Neuronal stem cell (in vitro differentiated cells): Measurements from ENCODE around the gene TTC24.

ENCODE experiments used
- DNase-seq: peaks from one replicate; pipeline ENCODE4 v3.0.0-alpha.2; 2013; ENCODE audit warnings: low spot score
- H2AFZ ChIP-seq: one replicate; pipeline ENCODE4 v1.6.1; 2013; ENCODE audit warnings: mild to moderate bottlenecking, low read length, inconsistent platforms
- H2AK5ac ChIP-seq: 2 replicates; pipeline ENCODE4 v1.6.1; 2013; ENCODE audit warnings: low read depth, mild to moderate bottlenecking, inconsistent platforms, low read length, moderate library complexity, mixed read lengths
- H2BK120ac ChIP-seq: 2 replicates; pipeline ENCODE4 v1.6.1; 2013; ENCODE audit warnings: low read depth, mild to moderate bottlenecking, inconsistent platforms, low read length, moderate library complexity, mixed read lengths
- H2BK12ac ChIP-seq: one replicate; pipeline ENCODE4 v1.6.1; 2013; ENCODE audit warnings: low read length, inconsistent platforms
- H2BK15ac ChIP-seq: 2 replicates; pipeline ENCODE4 v1.6.1; 2013; ENCODE audit warnings: mild to moderate bottlenecking, low read length, inconsistent platforms, mixed read lengths
- H2BK5ac ChIP-seq: one replicate; pipeline ENCODE4 v1.6.1; 2013; ENCODE audit warnings: inconsistent platforms, mild to moderate bottlenecking, low read length, moderate library complexity
- H3K14ac ChIP-seq: one replicate; pipeline ENCODE4 v1.6.1; 2013; ENCODE audit warnings: low read length, inconsistent platforms
- H3K18ac ChIP-seq: 2 replicates; pipeline ENCODE4 v1.6.1; 2013; ENCODE audit warnings: low read length, inconsistent platforms
- H3K23ac ChIP-seq: 2 replicates; pipeline ENCODE4 v1.6.1; 2013; ENCODE audit warnings: low read depth, mild to moderate bottlenecking, mixed read lengths, low read length, inconsistent platforms; ENCODE audit not compliant: poor library complexity
- H3K27ac ChIP-seq: replicated peaks from 3 replicates; pipeline ENCODE4 v1.5.1; 2013; ENCODE audit warnings: low read length, inconsistent platforms
- H3K27me3 ChIP-seq, 3 experiments: 2 replicates each; pipeline ENCODE4 v1.6.1; 2013; ENCODE audit warnings: low read length in 3 of 3, mild to moderate bottlenecking in 2 of 3, inconsistent platforms in 1 of 3, low read depth in 1 of 3, mixed read lengths in 1 of 3, moderate library complexity in 1 of 3; ENCODE audit not compliant: control insufficient read depth in 3 of 3, insufficient read depth in 3 of 3
- H3K36me3 ChIP-seq, 2 donors: replicated peaks in 1 of 2; 2 replicates each; pipeline ENCODE4 v1.6.1; 2013; ENCODE audit warnings: low read length in 2 of 2; ENCODE audit not compliant: control insufficient read depth in 2 of 2, insufficient read depth in 2 of 2
- H3K4ac ChIP-seq: 2 replicates; pipeline ENCODE4 v1.6.1; 2013; ENCODE audit warnings: inconsistent platforms, mild to moderate bottlenecking, low read length, moderate library complexity
- H3K4me1 ChIP-seq, 2 donors: 1 replicate in 1 of 2; 2 replicates in 1 of 2; pipeline ENCODE4 v1.6.1; 2013; ENCODE audit warnings: low read length in 2 of 2, low read depth in 1 of 2; ENCODE audit not compliant: control insufficient read depth in 2 of 2, insufficient read depth in 1 of 2
- H3K4me2 ChIP-seq: one replicate; pipeline ENCODE4 v1.6.1; 2013; ENCODE audit warnings: mild to moderate bottlenecking, low read length, inconsistent platforms; ENCODE audit not compliant: insufficient read depth, poor library complexity, severe bottlenecking
- H3K4me3 ChIP-seq, 2 donors: 2 replicates each; pipeline ENCODE4 v1.5.1; 2013; ENCODE audit warnings: low read length in 2 of 2, mild to moderate bottlenecking in 2 of 2, inconsistent platforms in 1 of 2, moderate library complexity in 1 of 2
- H3K79me1 ChIP-seq: one replicate; pipeline ENCODE4 v1.6.1; 2013; ENCODE audit warnings: low read depth, mild to moderate bottlenecking, inconsistent platforms, low read length, moderate library complexity
- H3K9ac ChIP-seq: one replicate; pipeline ENCODE4 v1.6.1; 2013; ENCODE audit warnings: mild to moderate bottlenecking, low read depth, low read length, inconsistent platforms; ENCODE audit not compliant: poor library complexity
- H3K9me3 ChIP-seq, 2 donors: replicated peaks in 1 of 2; 2 replicates each; pipeline versions ENCODE3 to v1.6.1; 2013; ENCODE audit warnings: low read length in 2 of 2, mild to moderate bottlenecking in 2 of 2, inconsistent platforms in 1 of 2, low read depth in 1 of 2, mixed read lengths in 1 of 2, moderate library complexity in 1 of 2; ENCODE audit not compliant: control insufficient read depth in 2 of 2, insufficient read depth in 1 of 2
- H4K8ac ChIP-seq: one replicate; pipeline ENCODE4 v1.6.1; 2013; ENCODE audit warnings: low read depth, mild to moderate bottlenecking, inconsistent platforms, low read length, moderate library complexity
- H4K91ac ChIP-seq: one replicate; pipeline ENCODE4 v1.6.1; 2013; ENCODE audit warnings: low read length, low read depth, mild to moderate bottlenecking, inconsistent platforms; ENCODE audit not compliant: poor library complexity
- WGBS, 2 donors: extraction: QIAGEN DNeasy Blood & Tissue Kit; methylation state at CpG; one replicate each; pipeline ENCODE4 v1.1.7; 2013; ENCODE audit warnings: missing lambda C conversion rate in 2 of 2, mixed read lengths in 1 of 2; ENCODE audit not compliant: insufficient read length in 2 of 2, insufficient replicate concordance in 1 of 2; ENCODE audit errors: extremely low coverage in 2 of 2; 5-methylcytosine and 5-hydroxymethylcytosine counted together

The TTC24 gene

DNA sequence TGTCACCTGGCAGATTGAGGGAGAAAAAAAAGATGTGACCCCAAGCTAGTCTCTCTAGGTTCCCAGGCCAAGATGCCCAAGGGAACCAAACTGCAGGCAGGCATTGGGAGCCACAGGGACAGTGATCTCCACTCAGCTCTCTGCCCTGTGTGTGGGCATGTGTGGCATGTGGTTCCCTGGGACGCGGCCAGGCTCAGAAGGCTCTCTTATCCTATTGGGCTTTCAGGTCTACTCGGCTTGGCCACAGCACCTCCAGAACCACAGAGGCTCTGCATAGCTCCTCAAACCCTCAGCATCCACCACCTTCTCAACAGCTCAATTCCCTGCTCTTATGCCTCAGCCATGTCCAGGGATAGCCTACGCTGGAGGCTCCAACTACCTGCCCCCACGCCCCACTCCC, 29.2 kb upstream of the TTC24 start:
- WGBS, 2 donors, result no CpG with 5 or more reads among the region's 5 CpGs
- H4K91ac ChIP-seq, result no peak overlapping the region
- no peak overlapping the region for H2AFZ ChIP-seq
- no peak overlapping the region for H3K9ac ChIP-seq
- DNase-seq, result no peak
- H3K27ac ChIP-seq, result no peak overlapping the region
- no peak overlapping the region for H3K4me2 ChIP-seq
- H2BK15ac ChIP-seq, result no peak overlapping the region
- H2BK120ac ChIP-seq, result no peak overlapping the region
- no peak overlapping the region for H2BK12ac ChIP-seq
- H3K4ac ChIP-seq, result no peak overlapping the region
- no peak overlapping the region for H4K8ac ChIP-seq
- no peak overlapping the region for H2AK5ac ChIP-seq
- no peak overlapping the region for H2BK5ac ChIP-seq
- no peaks in the 10 kb centered on the region for H3K79me1 ChIP-seq
- H3K27me3 ChIP-seq, result no peaks in the 10 kb centered on the region
- peaks cover 52 to 96% of the 10 kb centered on the region in 2 donors for H3K36me3 ChIP-seq
- no peak overlapping the region for H3K23ac ChIP-seq
- H3K18ac ChIP-seq, result no peak overlapping the region
- no peaks in the 10 kb centered on the region for H3K9me3 ChIP-seq
- H3K4me3 ChIP-seq, result no peak overlapping the region
- H3K14ac ChIP-seq, result no peak overlapping the region
- no peaks in the 10 kb centered on the region for H3K4me1 ChIP-seq

- no peak overlapping the region for H3K4ac ChIP-seq
- H3K4me3 ChIP-seq, result no peak overlapping the region
- H3K4me2 ChIP-seq, result no peak overlapping the region
- H2BK5ac ChIP-seq, result no peak overlapping the region
- no peaks in the 10 kb centered on the region for H3K79me1 ChIP-seq
- H3K4me1 ChIP-seq, result no peaks in the 10 kb centered on the region
- no peak overlapping the region for H2BK12ac ChIP-seq
- no peak overlapping the region for H3K14ac ChIP-seq
- no peaks in the 10 kb centered on the region for H3K9me3 ChIP-seq
- no peak overlapping the region for H3K9ac ChIP-seq
- H3K27me3 ChIP-seq, result no peaks in the 10 kb centered on the region
- no peak overlapping the region for H2AFZ ChIP-seq
- H2BK15ac ChIP-seq, result no peak overlapping the region
- no peak overlapping the region for H4K91ac ChIP-seq
- WGBS, 2 donors, result no CpG with 5 or more reads among the region's 3 CpGs
- no peak overlapping the region for H2AK5ac ChIP-seq
- no peak overlapping the region for H4K8ac ChIP-seq
- no peak overlapping the region for H3K27ac ChIP-seq
- no peak overlapping the region for H2BK120ac ChIP-seq
- DNase-seq, result no peak
- H3K23ac ChIP-seq, result peak overlapping the region; percentile 36
- H3K36me3 ChIP-seq, result peaks cover 54 to 96% of the 10 kb centered on the region in 2 donors
- no peak overlapping the region for H3K18ac ChIP-seq
These were observed 28.4 kb upstream of the TTC24 start for GRCh38 chr1:156551066-156551643.

DNA sequence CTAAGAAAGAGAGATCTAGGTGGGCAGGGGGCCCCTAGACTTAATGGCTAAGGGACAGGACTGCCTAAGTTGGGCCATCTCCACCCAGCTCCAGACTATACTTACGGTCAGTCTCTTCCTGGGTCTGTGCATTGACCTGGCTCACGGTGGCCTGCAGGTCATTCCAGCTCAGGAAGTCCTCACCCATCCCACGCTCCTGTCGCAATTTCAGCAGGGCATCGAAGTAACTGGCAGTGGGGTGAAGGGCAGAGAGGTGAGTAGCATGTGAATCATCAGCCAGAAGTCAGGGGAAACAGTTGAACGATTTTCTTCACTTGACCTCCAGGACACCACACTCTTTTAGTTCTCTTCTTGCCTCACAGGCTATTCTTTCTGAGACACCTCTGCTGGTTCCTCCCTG, 27.7 kb upstream of the TTC24 start:
- H3K4me2 ChIP-seq, result no peak overlapping the region
- no CpG with 5 or more reads among the region's 6 CpGs for WGBS, 2 donors
- H2BK12ac ChIP-seq, result no peak overlapping the region
- H3K18ac ChIP-seq, result no peak overlapping the region
- H3K27me3 ChIP-seq, result no peaks in the 10 kb centered on the region
- H2BK120ac ChIP-seq, result no peak overlapping the region
- H3K27ac ChIP-seq, result no peak overlapping the region
- peak overlapping the region; percentile 36 for H3K23ac ChIP-seq
- H4K8ac ChIP-seq, result no peak overlapping the region
- DNase-seq, result no peak
- H3K79me1 ChIP-seq, result peaks cover 2% of the 10 kb centered on the region
- H2AFZ ChIP-seq, result no peak overlapping the region
- H3K36me3 ChIP-seq, result peaks cover 54 to 96% of the 10 kb centered on the region in 2 donors
- H3K9ac ChIP-seq, result no peak overlapping the region
- no peak overlapping the region for H2BK5ac ChIP-seq
- H4K91ac ChIP-seq, result no peak overlapping the region
- peaks cover 0 to 2% of the 10 kb centered on the region in 2 donors for H3K9me3 ChIP-seq
- no peak overlapping the region for H3K4me3 ChIP-seq
- no peak overlapping the region for H2AK5ac ChIP-seq
- H3K4me1 ChIP-seq, result no peaks in the 10 kb centered on the region
- no peak overlapping the region for H3K14ac ChIP-seq
- H2BK15ac ChIP-seq, result no peak overlapping the region
- no peak overlapping the region for H3K4ac ChIP-seq

- H3K18ac ChIP-seq, result no peak overlapping the region
- no peak for DNase-seq
- H3K14ac ChIP-seq, result no peak overlapping the region
- H2BK120ac ChIP-seq, result no peak overlapping the region
- H3K27me3 ChIP-seq, result no peaks in the 10 kb centered on the region
- no peak overlapping the region for H2BK12ac ChIP-seq
- no peak overlapping the region for H4K8ac ChIP-seq
- H2AFZ ChIP-seq, result no peak overlapping the region
- peaks cover 2% of the 10 kb centered on the region for H3K79me1 ChIP-seq
- no peak overlapping the region for H3K4me3 ChIP-seq
- no peak overlapping the region for H3K23ac ChIP-seq
- H3K36me3 ChIP-seq, result peaks cover 51 to 89% of the 10 kb centered on the region in 2 donors
- peaks cover 0 to 2% of the 10 kb centered on the region in 2 donors for H3K9me3 ChIP-seq
- no peak overlapping the region for H3K4me2 ChIP-seq
- H4K91ac ChIP-seq, result no peak overlapping the region
- WGBS, 2 donors, result no CpG with 5 or more reads among the region's 5 CpGs
- H2BK5ac ChIP-seq, result no peak overlapping the region
- H3K4me1 ChIP-seq, result no peaks in the 10 kb centered on the region
- no peak overlapping the region for H2BK15ac ChIP-seq
- no peak overlapping the region for H3K27ac ChIP-seq
- no peak overlapping the region for H2AK5ac ChIP-seq
- H3K4ac ChIP-seq, result no peak overlapping the region
- H3K9ac ChIP-seq, result no peak overlapping the region
These were observed 27.0 kb upstream of the TTC24 start for GRCh38 chr1:156552518-156552917.
